Panc1 (cell line): ENCODE measurements around the gene MRPS9. TPM values are rescaled to one million over a fixed set of nuclear protein-coding genes. Genes with fewer than 3 reads are reported as not detected.

Source experiments
- ATAC-seq: fragments of 200-7000 bp; cut with Tn5 transposase; 2 replicates; pipeline ENCODE4 v1.9.1; 2020; ENCODE audit warnings: mild to moderate bottlenecking, moderate library complexity
- BruUV-seq: library from RNA; stranded (reverse); fragments of 400-500 nt; replicated peaks from 2 replicates; lab custom pipeline; 2021; lab: Mats Ljungman, UMichigan
- CTCF ChIA-PET: fragments of 300-600 bp; sonication (Branson Sonifier 250); formaldehyde crosslinking; loops from one replicate; lab custom pipeline; 2022; ENCODE audit warnings: antibody characterized with exemption; lab: Charles Lee
- POLR2A ChIA-PET: fragments of 300-600 bp; sonication (Branson Sonifier 250); formaldehyde crosslinking; loops from one replicate; lab custom pipeline; 2022; ENCODE audit warnings: antibody characterized with exemption; lab: Charles Lee
- DNase-seq: peaks from one replicate; pipeline ENCODE4 v3.0.0-alpha.2; 2010; ENCODE audit warnings: low read depth, low spot score
- H3K27ac ChIP-seq: 2 replicates; pipeline ENCODE4 v1.5.1; 2011; ENCODE audit warnings: mild to moderate bottlenecking, low read length, inconsistent platforms
- H3K27me3 ChIP-seq: fragments of 200-500 bp; sonication (Bioruptor generic); 2 replicates; pipeline ENCODE4 v1.6.0; 2014; ENCODE audit warnings: low read length, inconsistent platforms; ENCODE audit not compliant: control insufficient read depth, insufficient read depth
- H3K36me3 ChIP-seq: fragments of 200-500 bp; sonication (Bioruptor generic); 2 replicates; pipeline ENCODE4 v1.5.1; 2014; ENCODE audit warnings: inconsistent platforms, mild to moderate bottlenecking, low read length, moderate library complexity; ENCODE audit not compliant: control insufficient read depth, insufficient read depth
- H3K4me1 ChIP-seq: 2 replicates; pipeline ENCODE4 v1.5.1; 2011; ENCODE audit warnings: inconsistent platforms, mild to moderate bottlenecking, low read length, moderate library complexity; ENCODE audit not compliant: control insufficient read depth, insufficient read depth
- H3K4me3 ChIP-seq, 2 experiments: 2 replicates each; pipeline ENCODE4 v1.5.1; 2011 to 2012; ENCODE audit warnings: low read depth in 2 of 2, low read length in 2 of 2, mild to moderate bottlenecking in 2 of 2, inconsistent platforms in 1 of 2, moderate library complexity in 1 of 2
- H3K9me3 ChIP-seq: fragments of 200-500 bp; sonication (Bioruptor generic); 2 replicates; pipeline ENCODE4 v1.5.1; 2014; ENCODE audit warnings: low read depth, mild to moderate bottlenecking, inconsistent platforms, low read length, moderate library complexity; ENCODE audit not compliant: control insufficient read depth, insufficient read depth
- POLR2AphosphoS5 ChIP-seq: IDR thresholded peaks from 2 replicates; pipeline ENCODE4 v1.6.1; 2012; ENCODE audit warnings: mild to moderate bottlenecking, low read depth, low read length, moderate library complexity
- SIN3A ChIP-seq: IDR thresholded peaks from 2 replicates; pipeline ENCODE4 v1.6.1; 2012; ENCODE audit warnings: low read depth, mild to moderate bottlenecking, low read length, moderate library complexity, borderline replicate concordance; ENCODE audit not compliant: insufficient read depth
- TCF7L2 ChIP-seq: IDR thresholded peaks from 2 replicates; pipeline ENCODE4 v1.6.1; 2011; ENCODE audit warnings: mild to moderate bottlenecking, low read depth, low read length, inconsistent platforms
- in situ Hi-C: cut with HindIII; loops from 2 replicates; pipeline ENCODE4 v1.10.0; 2016; ENCODE audit warnings: low sequenced_read_pairs, low pct_unique_long_range_greater_than_20kb
- intact Hi-C: fragments of 100-400 bp; cut with micrococcal nuclease; formaldehyde crosslinking; loops from one replicate; pipeline ENCODE4 v1.10.0; 2022; ENCODE audit not compliant: unreplicated experiment
- total RNA-seq: library from RNA; stranded (reverse); gene quantifications from one replicate; pipeline ENCODE4 v1.2.1, GENCODE V29; 2021; ENCODE audit not compliant: unreplicated experiment
- TF ChIP-seq, protein P1 (sequence below): fragments of 450-650 bp; IDR thresholded peaks from 2 replicates; pipeline ENCODE4 v1.5.1; 2017; ENCODE audit warnings: mild to moderate bottlenecking
- TF ChIP-seq, protein P2 (sequence below), 2 experiments: IDR thresholded peaks; 2 replicates each; pipeline ENCODE4 v1.6.1; 2011 to 2012; ENCODE audit warnings: low read depth in 2 of 2, control low read depth in 1 of 2, low read length in 1 of 2, mild to moderate bottlenecking in 1 of 2, moderate library complexity in 1 of 2; ENCODE audit not compliant: insufficient read depth in 1 of 2

Gene MRPS9
- total RNA-seq, 1 experiment from 2014 or later = 27.4 TPM

DNA sequence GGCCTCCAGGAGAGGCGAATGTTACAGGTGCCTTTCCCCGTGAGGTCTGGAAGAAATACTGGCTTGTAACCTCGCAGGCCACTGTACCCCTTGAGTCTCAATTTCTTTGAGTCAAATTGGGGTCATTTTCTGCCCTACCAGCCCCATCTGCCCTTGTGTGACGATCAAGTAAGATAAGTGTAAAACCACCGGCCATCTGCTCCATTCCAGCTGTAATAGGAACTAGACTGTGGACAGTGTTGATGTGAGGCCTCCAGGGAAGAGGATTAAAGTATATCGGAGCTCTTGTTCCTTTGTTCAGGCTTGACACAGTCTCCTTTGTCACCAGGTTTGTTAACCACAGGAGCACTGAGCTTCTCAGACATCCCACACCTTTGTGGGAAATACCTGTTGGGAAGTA is 65.6 kb downstream of the MRPS9 start:
- no peaks in the 10 kb centered on the region for H3K9me3 ChIP-seq
- in situ Hi-C loops (no loop called here), intact Hi-C loops (no loop called here)
- no peak overlapping the region for H3K4me3 ChIP-seq
- no peaks in the 10 kb centered on the region for H3K36me3 ChIP-seq
- POLR2A ChIA-PET = interaction anchor here (0.6 kb wide), 1 partner anchor 16 kb away, joined by 4 read pairs; no protein-coding TSS in a partner anchor
- DNase-seq (no peak), ATAC-seq (no peak)
- no peaks in the 10 kb centered on the region for H3K27me3 ChIP-seq
- no TSS peak for BruUV-seq
- no peak overlapping the region for H3K27ac ChIP-seq
- CTCF ChIA-PET = no interaction called here
- TF ChIP-seq, protein P1, sequence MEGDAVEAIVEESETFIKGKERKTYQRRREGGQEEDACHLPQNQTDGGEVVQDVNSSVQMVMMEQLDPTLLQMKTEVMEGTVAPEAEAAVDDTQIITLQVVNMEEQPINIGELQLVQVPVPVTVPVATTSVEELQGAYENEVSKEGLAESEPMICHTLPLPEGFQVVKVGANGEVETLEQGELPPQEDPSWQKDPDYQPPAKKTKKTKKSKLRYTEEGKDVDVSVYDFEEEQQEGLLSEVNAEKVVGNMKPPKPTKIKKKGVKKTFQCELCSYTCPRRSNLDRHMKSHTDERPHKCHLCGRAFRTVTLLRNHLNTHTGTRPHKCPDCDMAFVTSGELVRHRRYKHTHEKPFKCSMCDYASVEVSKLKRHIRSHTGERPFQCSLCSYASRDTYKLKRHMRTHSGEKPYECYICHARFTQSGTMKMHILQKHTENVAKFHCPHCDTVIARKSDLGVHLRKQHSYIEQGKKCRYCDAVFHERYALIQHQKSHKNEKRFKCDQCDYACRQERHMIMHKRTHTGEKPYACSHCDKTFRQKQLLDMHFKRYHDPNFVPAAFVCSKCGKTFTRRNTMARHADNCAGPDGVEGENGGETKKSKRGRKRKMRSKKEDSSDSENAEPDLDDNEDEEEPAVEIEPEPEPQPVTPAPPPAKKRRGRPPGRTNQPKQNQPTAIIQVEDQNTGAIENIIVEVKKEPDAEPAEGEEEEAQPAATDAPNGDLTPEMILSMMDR = no peak
- no peak for TF ChIP-seq POLR2AphosphoS5
- TF ChIP-seq, protein P2, sequence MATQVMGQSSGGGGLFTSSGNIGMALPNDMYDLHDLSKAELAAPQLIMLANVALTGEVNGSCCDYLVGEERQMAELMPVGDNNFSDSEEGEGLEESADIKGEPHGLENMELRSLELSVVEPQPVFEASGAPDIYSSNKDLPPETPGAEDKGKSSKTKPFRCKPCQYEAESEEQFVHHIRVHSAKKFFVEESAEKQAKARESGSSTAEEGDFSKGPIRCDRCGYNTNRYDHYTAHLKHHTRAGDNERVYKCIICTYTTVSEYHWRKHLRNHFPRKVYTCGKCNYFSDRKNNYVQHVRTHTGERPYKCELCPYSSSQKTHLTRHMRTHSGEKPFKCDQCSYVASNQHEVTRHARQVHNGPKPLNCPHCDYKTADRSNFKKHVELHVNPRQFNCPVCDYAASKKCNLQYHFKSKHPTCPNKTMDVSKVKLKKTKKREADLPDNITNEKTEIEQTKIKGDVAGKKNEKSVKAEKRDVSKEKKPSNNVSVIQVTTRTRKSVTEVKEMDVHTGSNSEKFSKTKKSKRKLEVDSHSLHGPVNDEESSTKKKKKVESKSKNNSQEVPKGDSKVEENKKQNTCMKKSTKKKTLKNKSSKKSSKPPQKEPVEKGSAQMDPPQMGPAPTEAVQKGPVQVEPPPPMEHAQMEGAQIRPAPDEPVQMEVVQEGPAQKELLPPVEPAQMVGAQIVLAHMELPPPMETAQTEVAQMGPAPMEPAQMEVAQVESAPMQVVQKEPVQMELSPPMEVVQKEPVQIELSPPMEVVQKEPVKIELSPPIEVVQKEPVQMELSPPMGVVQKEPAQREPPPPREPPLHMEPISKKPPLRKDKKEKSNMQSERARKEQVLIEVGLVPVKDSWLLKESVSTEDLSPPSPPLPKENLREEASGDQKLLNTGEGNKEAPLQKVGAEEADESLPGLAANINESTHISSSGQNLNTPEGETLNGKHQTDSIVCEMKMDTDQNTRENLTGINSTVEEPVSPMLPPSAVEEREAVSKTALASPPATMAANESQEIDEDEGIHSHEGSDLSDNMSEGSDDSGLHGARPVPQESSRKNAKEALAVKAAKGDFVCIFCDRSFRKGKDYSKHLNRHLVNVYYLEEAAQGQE (IDR thresholded peaks at IDR 0.05; ENCODE audit: insufficient read depth in 1 of 2, low read depth in 2 of 2, low read length in 1 of 2) = no peak
- H3K4me1 ChIP-seq = no peaks in the 10 kb centered on the region

DNA sequence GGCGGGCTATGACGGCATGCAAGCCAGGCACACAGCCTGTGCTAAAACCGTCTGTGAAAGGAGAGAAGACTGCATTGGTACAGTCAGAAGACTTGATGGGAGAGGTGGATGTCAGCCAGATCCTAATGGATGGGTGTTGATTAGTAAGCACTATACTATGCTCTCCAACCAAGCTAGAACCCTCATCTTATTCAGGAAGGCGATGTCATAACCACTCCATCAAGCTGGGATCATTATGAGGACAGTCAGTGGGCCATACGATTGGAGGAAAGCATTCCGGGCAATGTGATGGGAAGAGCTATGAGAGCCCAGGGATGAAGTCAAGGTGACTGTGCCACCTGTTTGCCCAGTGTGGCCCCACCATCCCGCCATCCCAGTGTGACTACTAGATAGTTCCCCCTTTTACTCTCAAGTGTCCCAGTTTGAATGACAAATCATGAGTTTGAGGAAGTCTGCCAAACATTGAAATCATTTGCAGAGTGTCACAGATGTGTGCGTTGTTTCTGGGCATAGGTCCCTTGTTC is 66.4 kb downstream of the MRPS9 start:
- DNase-seq (no peak), ATAC-seq (no peak)
- ChIA-PET POLR2A (interaction anchor here (0.6 kb wide), 1 partner anchor 15 kb away, joined by 4 read pairs; no protein-coding TSS in a partner anchor), CTCF (interaction anchor here (0.6 kb wide), 1 partner anchor 133 kb away, joined by 7 read pairs; no protein-coding TSS in a partner anchor)
- in situ Hi-C loops = no loop called here
- Histone ChIP-seq H3K4me3 (no peak overlapping the region), H3K9me3 (no peaks in the 10 kb centered on the region), H3K27me3 (no peaks in the 10 kb centered on the region), H3K4me1 (no peaks in the 10 kb centered on the region), H3K36me3 (no peaks in the 10 kb centered on the region), H3K27ac (no peak overlapping the region)
- intact Hi-C loops = no loop called here
- BruUV-seq = no TSS peak
- TF ChIP-seq, protein P2 (IDR thresholded peaks at IDR 0.05; ENCODE audit: insufficient read depth in 1 of 2, low read depth in 2 of 2, low read length in 1 of 2) = no peak
- no peak for TF ChIP-seq POLR2AphosphoS5
- TF ChIP-seq, protein P1 = no peak
- no peak for TF ChIP-seq SIN3A
- no peak for TF ChIP-seq TCF7L2
